ENCODE results near the gene TRAF2. TPM values are rescaled to one million over a fixed set of nuclear protein-coding genes. Genes with fewer than 3 reads are reported as not detected.

Gene TRAF2
- total and polyA plus RNA-seq, 2 of the 13 experiments (the other 11 are each of a cell fraction or from before 2014, with no cell fraction given): 12.4 to 13.6 TPM

DNA sequence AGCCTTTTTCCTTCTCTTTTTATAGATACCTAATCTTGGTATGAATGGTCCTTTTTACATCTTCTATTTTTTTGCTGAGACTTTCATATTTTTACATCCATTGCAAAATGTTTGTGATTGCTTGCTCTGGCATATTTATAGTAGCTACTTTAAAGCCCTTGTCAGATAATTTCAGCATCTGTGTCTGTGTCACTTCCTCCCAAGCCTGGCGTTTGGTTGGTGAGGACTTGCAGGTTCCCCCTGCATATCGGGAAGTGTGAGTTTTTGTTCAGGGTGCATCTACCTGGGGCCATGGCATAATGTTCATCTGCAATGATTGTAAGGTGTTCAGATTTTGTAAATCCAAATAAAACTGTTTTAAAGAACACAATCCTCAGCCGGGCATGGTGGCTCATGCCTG is 49.3 kb downstream of the TRAF2 start:
- no peak for FAIRE-seq
- POLR2A ChIA-PET: interaction anchor here (0.7 kb wide), 1 partner anchor 127 kb away, joined by 3 read pairs; no protein-coding TSS in a partner anchor

More for the DNA sequence above, 49.3 kb downstream of the TRAF2 start:
- no peak for DNase-seq (ENCODE audit: low spot score)
- CTCF ChIA-PET (ENCODE audit: low intra/inter-chr PET ratio, low total read pairs): no interaction called here
- Histone ChIP-seq H3K9me3 (ENCODE audit: low read length) (no peaks in the 10 kb centered on the region), H3K9ac (ENCODE audit: insufficient read depth, low read depth, low read length) (no peak overlapping the region), H3K79me2 (ENCODE audit: insufficient read depth, low read length) (no peaks in the 10 kb centered on the region), H3K36me3 (replicated peaks in 1 of 2; ENCODE audit: control insufficient read depth in 1 of 2, insufficient read depth in 2 of 2, low read length in 2 of 2) (peaks cover 2 to 15% of the 10 kb centered on the region in 2 experiments; a peak in 4 of 5 replicates), H3K4me1 (ENCODE audit: insufficient read depth, low read length) (peaks cover 37% of the 10 kb centered on the region), H3K27me3 (ENCODE audit: control insufficient read depth in 1 of 2, insufficient read depth in 2 of 2, low read length in 2 of 2) (no peaks in the 10 kb centered on the region), H3K4me2 (ENCODE audit: low read depth, low read length) (no peak overlapping the region), H3K27ac (ENCODE audit: extremely low read length, insufficient read depth, low read length) (no peak overlapping the region), H2AFZ (ENCODE audit: low read length) (no peak overlapping the region), H3K4me3 (replicated peaks in 1 of 3; ENCODE audit: insufficient read depth in 1 of 3, low read depth in 2 of 3, low read length in 3 of 3) (no peak overlapping the region), H4K20me1 (ENCODE audit: insufficient read depth, low read length) (no peaks in the 10 kb centered on the region)
- in situ Hi-C loops (cut with HindIII; ENCODE audit: extremely low pct_ligation_motif_present, low pct_unique_long_range_greater_than_20kb): no loop called here
- no TSS peak for BruUV-seq (replicated peaks)
- TF ChIP-seq MAFK (conservative IDR thresholded peaks at IDR 0.05 in 1 of 2, IDR thresholded peaks at IDR 0.05 in 1 of 2; ENCODE audit: low read length in 2 of 2): peak in 1 of 2 experiments; percentile 33; a peak in 1 of 4 replicates
- peak; percentile 26; the same call in 1 of the 2 replicates for TF ChIP-seq MAFF (IDR thresholded peaks at IDR 0.05; ENCODE audit: low read depth, low read length)
- no peak for TF ChIP-seq PAXIP1 (CRISPR knock-in tag; conservative IDR thresholded peaks at IDR 0.05)
- no peak for TF ChIP-seq KLF13 (CRISPR knock-in tag; IDR thresholded peaks at IDR 0.05)
- no peak for ATAC-seq
- WGBS (ENCODE audit: low lambda C conversion rate): 98% methylated on average over 3 of the region's 3 CpGs
- intact Hi-C loops (cut with micrococcal nuclease; ENCODE audit: unreplicated experiment): loop anchor here (5.0 kb wide), 1 partner anchor 48 kb away; the partner anchor contains the start of gene TRAF2
